Caki2 (cell line): ENCODE measurements around the gene TACC2. TPM values are rescaled to one million over a fixed set of nuclear protein-coding genes. Genes with fewer than 3 reads are reported as not detected.

Source experiments
- DNase-seq: peaks from one replicate; pipeline ENCODE4 v3.0.0-alpha.2; 2015; ENCODE audit warnings: low read depth
- in situ Hi-C: cut with HindIII; loops from 2 replicates; pipeline ENCODE4 v1.10.0; 2016; ENCODE audit warnings: low sequenced_read_pairs, low pct_unique_long_range_greater_than_20kb, mixed read lengths
- total RNA-seq: library from RNA; depleted of rRNA; stranded (reverse); fragments of >200 nt; shearing (Covaris generic); gene quantifications from 2 replicates; pipeline ENCODE4 v1.2.3, GENCODE V29; 2014; ENCODE audit warnings: low replicate concordance

Gene TACC2
- total RNA-seq, 1 experiment from 2014 or later, result 21.8 TPM

- DNase-seq, result no peak
- in situ Hi-C loops, result no loop called here
Measured at GRCh38 chr10:122213364-122213763, 224.4 kb downstream of the TACC2 start.

GRCh38 chr10:122213766-122214165 lies 224.8 kb downstream of the TACC2 start:
- in situ Hi-C loops, result no loop called here
- DNase-seq, result no peak

- no peak for DNase-seq
- in situ Hi-C loops, result no loop called here
Measured at GRCh38 chr10:122216047-122216446, 227.1 kb downstream of the TACC2 start.

GRCh38 chr10:122219340-122219739 lies 230.4 kb downstream of the TACC2 start:
- no peak for DNase-seq
- in situ Hi-C loops, result no loop called here

- in situ Hi-C loops, result no loop called here
- DNase-seq, result no peak
Measured at GRCh38 chr10:122220736-122221135, 231.8 kb downstream of the TACC2 start.

- in situ Hi-C loops, result no loop called here
- peak; percentile 21 for DNase-seq
Measured at GRCh38 chr10:122221958-122222357, 233.0 kb downstream of the TACC2 start.

- no peak for DNase-seq
- in situ Hi-C loops, result no loop called here
Measured at GRCh38 chr10:122222638-122223037, 233.7 kb downstream of the TACC2 start.

GRCh38 chr10:122224159-122224558 lies 235.2 kb downstream of the TACC2 start:
- in situ Hi-C loops, result no loop called here
- DNase-seq, result no peak

GRCh38 chr10:122225330-122225729 lies 236.4 kb downstream of the TACC2 start:
- in situ Hi-C loops, result no loop called here
- no peak for DNase-seq

- DNase-seq, result no peak
- in situ Hi-C loops, result no loop called here
Measured at GRCh38 chr10:122227754-122228153, 238.8 kb downstream of the TACC2 start.

- in situ Hi-C loops, result no loop called here
- no peak for DNase-seq
Measured at GRCh38 chr10:122229666-122230065, 240.7 kb downstream of the TACC2 start.

- DNase-seq, result no peak
- in situ Hi-C loops, result no loop called here
Measured at GRCh38 chr10:122230222-122230621, 241.3 kb downstream of the TACC2 start.

- DNase-seq, result no peak
- in situ Hi-C loops, result no loop called here
Measured at GRCh38 chr10:122232769-122233168, 243.8 kb downstream of the TACC2 start.

- no peak for DNase-seq
- in situ Hi-C loops, result no loop called here
Measured at GRCh38 chr10:122233857-122234348, 244.9 kb downstream of the TACC2 start.

- in situ Hi-C loops, result no loop called here
Measured at GRCh38 chr10:122234416-122234815, 245.5 kb downstream of the TACC2 start.

GRCh38 chr10:122236690-122237306 lies 247.8 kb downstream of the TACC2 start:
- in situ Hi-C loops, result no loop called here

More at GRCh38 chr10:122234416-122234815, 245.5 kb downstream of the TACC2 start:
- DNase-seq, result no peak

GRCh38 chr10:122237331-122237990 lies 248.5 kb downstream of the TACC2 start:
- in situ Hi-C loops, result no loop called here
- DNase-seq, result no peak

More at GRCh38 chr10:122236690-122237306, 247.8 kb downstream of the TACC2 start:
- DNase-seq, result no peak

- no peak for DNase-seq
- in situ Hi-C loops, result no loop called here
Measured at GRCh38 chr10:122239578-122240257, 250.8 kb downstream of the TACC2 start.

- no peak for DNase-seq
- in situ Hi-C loops, result no loop called here
Measured at GRCh38 chr10:122240401-122240800, 251.4 kb downstream of the TACC2 start.
